ENCODE results near the gene IL13RA2. TPM values are rescaled to one million over a fixed set of nuclear protein-coding genes. Genes with fewer than 3 reads are reported as not detected.
A peak's percentile ranks its signal among the peaks of the same experiment; 100 is the strongest.

IL13RA2 gene
- total and polyA plus RNA-seq, 11 donors: 0.11 to 0.68 (median 0.31) TPM; not detected in 7

- Histone ChIP-seq H3K9me3 (no peaks in the 10 kb centered on the region), H3K27me3 (peaks cover 0 to 18% (median 0%) of the 10 kb centered on the region in 9 donors), H3K4me3 (no peak overlapping the region), H3K36me3 (no peaks in the 10 kb centered on the region), H3K4me1 (peaks cover 0 to 4% (median 0%) of the 10 kb centered on the region in 12 donors), H3K27ac (no peak overlapping the region)
- TF ChIP-seq POLR2A (IDR thresholded peaks at IDR 0.05) (no peak), CTCF (IDR thresholded peaks at IDR 0.05) (peak in 6 of 12 donors; percentile 14 to 43 (median 24))
- 45 to 71% (median 57%) methylated on average over 6 of the region's 6 CpGs for WGBS, 4 donors
- ATAC-seq (no peak), DNase-seq (no peak)
- intact Hi-C loops (cut with DNase I): no loop called here
Measured at GRCh38 chrX:115018040-115018647, 728 bp upstream of the IL13RA2 start.

GRCh38 chrX:115013705-115014104 is 3.7 kb downstream of the IL13RA2 start:
- H3K4me1 ChIP-seq: no peaks in the 10 kb centered on the region
- DNase-seq: no peak
- H3K27ac ChIP-seq: no peak overlapping the region
- TF ChIP-seq POLR2A (IDR thresholded peaks at IDR 0.05) (no peak), CTCF (IDR thresholded peaks at IDR 0.05) (no peak)
- H3K36me3 ChIP-seq: no peaks in the 10 kb centered on the region
- peaks cover 0 to 16% (median 0%) of the 10 kb centered on the region in 9 donors for H3K27me3 ChIP-seq
- no peak overlapping the region for H3K4me3 ChIP-seq
- no peaks in the 10 kb centered on the region for H3K9me3 ChIP-seq
- 74 to 86% (median 76%) methylated on average over 3 of the region's 3 CpGs for WGBS, 4 donors
- intact Hi-C loops (cut with DNase I): no loop called here
- no peak for ATAC-seq

- no peak for ATAC-seq
- intact Hi-C loops (cut with DNase I): no loop called here
- no peak for DNase-seq
Measured at GRCh38 chrX:115011428-115011827, 6.0 kb downstream of the IL13RA2 start.

GRCh38 chrX:114999906-115000305 is 17.5 kb downstream of the IL13RA2 start:
- Histone ChIP-seq H3K27me3 (peaks cover 0 to 11% (median 0%) of the 10 kb centered on the region in 9 donors), H3K36me3 (no peaks in the 10 kb centered on the region), H3K4me3 (no peak overlapping the region), H3K9me3 (no peaks in the 10 kb centered on the region), H3K27ac (no peak overlapping the region), H3K4me1 (no peaks in the 10 kb centered on the region)
- intact Hi-C loops (cut with DNase I): no loop called here
- ATAC-seq: no peak
- 77 to 84% (median 79%) methylated on average over 6 of the region's 6 CpGs for WGBS, 4 donors
- DNase-seq: no peak
- TF ChIP-seq POLR2A (IDR thresholded peaks at IDR 0.05) (no peak), CTCF (IDR thresholded peaks at IDR 0.05) (no peak)

More at GRCh38 chrX:115011428-115011827, 6.0 kb downstream of the IL13RA2 start:
- H3K36me3 ChIP-seq: no peaks in the 10 kb centered on the region
- peaks cover 0 to 8% (median 0%) of the 10 kb centered on the region in 12 donors for H3K9me3 ChIP-seq
- TF ChIP-seq POLR2A (IDR thresholded peaks at IDR 0.05): no peak
- TF ChIP-seq CTCF (IDR thresholded peaks at IDR 0.05): no peak
- H3K4me3 ChIP-seq: no peak overlapping the region
- no peaks in the 10 kb centered on the region for H3K4me1 ChIP-seq
- 69 to 78% (median 73%) methylated on average over 1 of the region's 1 CpG for WGBS, 4 donors
- peaks cover 0 to 20% (median 0%) of the 10 kb centered on the region in 9 donors for H3K27me3 ChIP-seq
- H3K27ac ChIP-seq: no peak overlapping the region
